ENCODE data around the gene PLEKHM1.
"Not testable (repeated sequence)": the region's sequence is repeated elsewhere in the genome, so short reads cannot be mapped to it uniquely, and the experiment has no call there.

The PLEKHM1 gene

DNA sequence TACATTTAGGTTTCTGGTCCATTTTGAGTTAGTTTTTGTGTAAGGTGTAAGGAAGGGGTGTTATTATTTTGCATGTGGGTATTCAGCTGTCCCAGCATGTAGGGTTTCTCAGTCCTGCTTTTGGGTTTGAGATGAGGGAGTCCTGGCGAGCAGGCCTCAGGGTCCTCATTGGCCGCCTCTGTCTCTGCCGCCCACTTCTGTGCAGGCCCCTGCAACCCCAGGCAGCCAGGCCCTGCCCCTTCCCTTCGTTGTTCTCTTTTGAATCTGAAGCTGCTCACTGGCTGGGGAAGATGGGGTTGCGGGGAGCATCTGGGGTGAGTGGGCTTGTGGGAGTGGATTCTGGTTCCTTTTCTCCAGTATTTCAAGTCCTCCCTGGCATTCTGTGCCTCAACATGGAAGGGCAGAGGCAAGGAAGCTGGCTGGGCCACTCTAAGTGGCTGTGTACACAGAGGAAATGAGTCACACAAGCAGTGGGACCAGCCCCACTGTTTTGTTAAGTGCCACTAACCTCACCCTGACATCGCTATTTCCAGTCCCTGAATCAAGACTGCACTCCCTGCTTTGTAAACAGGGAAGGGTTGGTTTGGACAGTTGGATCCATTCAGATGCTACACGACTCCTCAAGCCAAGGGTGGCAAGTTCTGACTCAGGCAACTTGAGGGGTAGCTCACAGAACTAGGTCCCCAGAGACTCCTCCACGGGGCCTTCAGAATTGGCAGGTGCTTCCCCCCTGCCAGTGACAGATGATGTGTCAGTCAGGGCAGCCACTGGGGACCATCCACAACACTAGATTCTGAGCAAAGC, 28.8 kb downstream of the PLEKHM1 start:
- not testable (repeated sequence) for H3K27ac ChIP-seq

DNA sequence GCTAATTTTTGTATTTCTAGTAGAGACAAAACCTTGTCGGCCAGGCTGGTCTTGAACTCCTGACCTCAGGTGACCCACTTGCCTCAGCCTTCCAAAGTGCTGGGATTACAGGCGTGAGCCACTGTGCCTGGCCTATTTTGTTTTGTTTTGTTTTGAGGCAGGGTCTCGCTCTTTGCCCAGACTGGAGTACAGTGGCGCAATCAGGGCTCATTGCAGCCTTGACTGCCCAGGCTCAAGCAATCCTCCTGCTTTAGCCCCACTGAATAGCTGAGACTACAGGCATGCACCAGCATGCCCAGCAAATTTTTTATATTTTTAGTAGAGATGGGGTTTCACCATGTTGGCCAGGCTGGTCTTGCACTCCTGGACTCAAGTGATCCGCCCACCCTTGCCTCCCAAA, 30.1 kb downstream of the PLEKHM1 start:
- H3K27ac ChIP-seq, result not testable (repeated sequence)

DNA sequence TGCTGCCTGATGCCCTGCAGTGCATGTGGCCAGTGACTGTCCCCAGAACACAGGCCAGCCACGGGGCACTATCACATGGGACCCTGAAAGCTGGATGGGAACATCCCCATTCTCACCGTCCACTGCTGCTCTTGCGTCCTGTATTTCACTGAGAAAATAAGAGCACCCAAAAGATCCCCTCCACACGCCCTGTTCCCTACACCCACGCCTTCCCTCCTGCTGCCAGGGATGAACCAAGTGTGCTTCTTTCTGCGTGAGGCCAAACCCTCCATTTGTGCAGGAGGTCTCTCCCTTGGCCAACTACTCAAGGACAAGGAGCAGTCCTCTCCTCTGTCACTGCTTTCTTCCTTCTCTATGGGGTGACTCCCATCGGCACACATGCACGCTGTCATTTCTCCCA, 36.2 kb downstream of the PLEKHM1 start:
- H3K27ac ChIP-seq, result not testable (repeated sequence)

DNA sequence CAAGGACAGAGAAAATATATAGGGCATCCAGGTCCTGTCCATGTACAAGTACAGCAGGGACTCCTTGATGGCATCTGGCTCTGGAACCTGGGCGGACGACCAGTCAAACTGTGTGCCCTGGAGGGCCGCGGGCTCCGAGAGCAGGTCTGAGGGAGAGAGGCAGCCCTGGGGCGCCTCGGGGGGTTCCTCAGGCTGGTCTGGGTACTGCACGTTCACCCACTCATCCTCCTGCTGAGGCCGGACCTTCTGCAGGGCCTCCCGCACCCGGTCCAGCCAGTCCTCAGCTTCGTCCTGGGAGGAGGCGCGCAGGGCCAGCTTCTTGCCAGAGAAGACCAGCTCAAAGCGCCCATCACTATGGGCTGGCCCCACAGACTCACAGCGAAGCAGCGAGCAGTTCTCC, 36.8 kb downstream of the PLEKHM1 start:
- H3K27ac ChIP-seq, result not testable (repeated sequence)

DNA sequence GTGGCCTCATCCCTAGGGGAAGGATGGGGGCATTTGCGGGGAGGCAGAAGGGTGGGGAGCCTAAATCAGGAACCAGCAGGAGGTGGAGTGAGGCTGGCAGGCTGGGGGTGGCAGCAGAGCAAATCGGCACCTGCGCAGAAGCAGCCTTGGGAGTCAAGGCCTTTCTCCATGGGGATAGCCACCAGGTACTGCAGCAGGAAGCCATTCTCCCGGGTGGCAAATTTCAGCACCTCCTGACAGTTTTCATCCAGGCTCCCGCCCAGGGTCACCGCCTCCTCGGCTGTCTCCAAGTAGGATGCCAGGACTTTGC, 37.3 kb downstream of the PLEKHM1 start:
- H3K27ac ChIP-seq, result not testable (repeated sequence)

DNA sequence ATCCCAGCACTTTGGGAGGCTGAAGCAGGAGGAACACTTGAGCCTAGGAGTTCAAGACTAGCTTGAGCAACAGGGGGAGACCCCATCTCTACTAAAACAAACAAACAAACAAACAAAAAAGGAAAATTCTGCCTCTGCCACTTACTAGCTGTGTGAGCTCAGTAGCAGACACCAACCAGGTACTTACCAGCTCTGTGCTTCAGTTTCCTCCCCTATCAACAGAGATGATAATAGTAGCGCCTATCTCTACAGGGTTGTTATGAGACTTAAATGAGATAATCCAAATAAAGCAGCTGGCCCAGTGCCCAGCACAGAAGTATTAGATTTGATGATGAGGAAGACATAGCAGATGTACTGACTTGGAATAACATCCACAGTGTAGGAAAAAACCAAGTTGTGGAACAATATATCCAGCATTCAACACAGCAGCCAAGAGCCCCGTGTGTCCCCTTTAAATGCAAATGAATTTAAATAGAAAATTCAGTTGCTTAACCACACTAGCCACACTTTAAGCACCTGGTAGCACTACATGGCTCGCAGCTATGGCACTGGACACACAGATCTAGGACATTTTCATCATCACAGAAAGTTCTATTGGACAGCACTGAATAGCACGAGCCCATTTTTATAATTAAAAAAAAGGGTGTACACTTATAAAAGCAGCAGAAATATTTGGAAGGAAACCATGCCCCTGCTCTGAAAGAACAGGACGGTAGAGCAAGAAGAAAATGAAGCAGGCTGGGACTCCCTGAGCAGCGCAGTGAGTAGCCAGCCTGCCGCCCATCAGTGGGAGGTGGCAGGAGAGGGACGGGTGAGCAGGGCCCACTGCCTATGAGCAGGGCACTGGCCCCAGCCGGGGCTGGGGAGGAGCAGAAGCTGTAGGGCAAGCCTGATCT, 37.9 kb downstream of the PLEKHM1 start:
- not testable (repeated sequence) for H3K27ac ChIP-seq

DNA sequence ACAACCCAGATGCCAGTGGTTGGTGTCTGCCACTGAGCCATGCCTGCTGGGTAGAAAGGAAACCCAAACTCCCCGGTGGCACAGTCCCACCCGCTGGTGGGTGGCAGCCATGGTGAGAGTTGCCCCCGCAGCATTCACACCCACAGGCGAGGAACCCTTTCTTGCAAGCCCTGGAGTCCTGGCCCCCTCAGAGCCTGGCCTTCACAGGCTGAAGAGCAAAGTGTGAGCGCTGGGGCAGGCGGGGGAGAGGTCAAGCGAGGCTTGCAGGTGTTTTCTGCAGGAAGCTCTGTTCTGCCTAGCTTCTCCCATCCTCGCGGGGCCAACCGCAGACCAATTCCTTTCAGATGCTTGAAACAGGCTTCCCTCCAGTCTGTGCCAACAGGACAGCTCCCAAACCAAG, 38.9 kb downstream of the PLEKHM1 start:
- H3K27ac ChIP-seq, result not testable (repeated sequence)

DNA sequence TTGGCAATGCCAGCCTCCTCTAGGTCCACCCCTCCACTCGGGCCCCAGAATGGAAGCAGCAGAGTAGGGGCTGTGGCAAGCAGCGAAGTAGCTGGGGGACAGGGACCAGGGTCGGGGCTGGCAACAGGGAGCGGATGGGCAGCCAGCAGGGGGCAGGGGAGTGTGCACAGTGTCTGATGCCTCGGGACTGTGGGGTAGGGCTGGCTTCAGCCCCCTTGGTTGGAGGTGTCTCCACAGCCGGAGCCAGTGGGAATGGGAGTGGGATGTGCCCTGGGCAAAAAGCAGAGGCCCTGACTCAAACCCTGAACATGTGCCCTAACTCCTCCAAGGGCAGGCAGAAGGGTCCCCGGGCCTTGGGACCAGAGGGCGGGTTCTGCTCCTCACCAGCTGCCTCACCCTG, 39.4 kb downstream of the PLEKHM1 start:
- H3K27ac ChIP-seq, result no peak overlapping the region

DNA sequence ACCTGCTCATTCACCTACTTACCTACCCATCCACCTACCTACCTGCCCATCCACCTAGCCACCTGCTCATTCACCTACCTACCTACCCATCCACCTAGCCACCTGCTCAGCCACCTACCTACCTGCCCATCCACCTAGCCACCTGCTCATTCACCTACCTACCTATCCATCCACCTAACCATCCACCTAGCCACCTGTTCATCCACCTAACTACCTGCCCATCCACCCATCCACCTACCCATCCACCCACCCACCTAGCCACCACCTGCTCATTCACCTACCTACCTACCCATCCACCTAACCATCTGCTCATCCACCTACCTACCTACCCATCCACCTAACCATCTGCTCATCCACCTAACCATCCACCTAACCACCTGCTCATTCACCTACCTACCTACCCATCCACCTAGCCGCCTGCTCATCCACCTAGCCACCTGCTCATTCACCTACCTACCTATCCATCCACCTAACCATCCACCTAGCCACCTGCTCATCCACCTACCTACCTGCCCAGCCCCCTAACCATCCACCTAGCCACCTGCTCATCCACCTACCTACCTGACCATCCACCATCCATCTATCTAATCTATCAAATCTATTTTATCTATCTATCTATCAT, 40.7 kb downstream of the PLEKHM1 start:
- not testable (repeated sequence) for H3K27ac ChIP-seq

More for the DNA sequence above, 39.4 kb downstream of the PLEKHM1 start:
- TF ChIP-seq, protein P1, sequence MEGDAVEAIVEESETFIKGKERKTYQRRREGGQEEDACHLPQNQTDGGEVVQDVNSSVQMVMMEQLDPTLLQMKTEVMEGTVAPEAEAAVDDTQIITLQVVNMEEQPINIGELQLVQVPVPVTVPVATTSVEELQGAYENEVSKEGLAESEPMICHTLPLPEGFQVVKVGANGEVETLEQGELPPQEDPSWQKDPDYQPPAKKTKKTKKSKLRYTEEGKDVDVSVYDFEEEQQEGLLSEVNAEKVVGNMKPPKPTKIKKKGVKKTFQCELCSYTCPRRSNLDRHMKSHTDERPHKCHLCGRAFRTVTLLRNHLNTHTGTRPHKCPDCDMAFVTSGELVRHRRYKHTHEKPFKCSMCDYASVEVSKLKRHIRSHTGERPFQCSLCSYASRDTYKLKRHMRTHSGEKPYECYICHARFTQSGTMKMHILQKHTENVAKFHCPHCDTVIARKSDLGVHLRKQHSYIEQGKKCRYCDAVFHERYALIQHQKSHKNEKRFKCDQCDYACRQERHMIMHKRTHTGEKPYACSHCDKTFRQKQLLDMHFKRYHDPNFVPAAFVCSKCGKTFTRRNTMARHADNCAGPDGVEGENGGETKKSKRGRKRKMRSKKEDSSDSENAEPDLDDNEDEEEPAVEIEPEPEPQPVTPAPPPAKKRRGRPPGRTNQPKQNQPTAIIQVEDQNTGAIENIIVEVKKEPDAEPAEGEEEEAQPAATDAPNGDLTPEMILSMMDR (IDR thresholded peaks at IDR 0.05), result no peak
- TF ChIP-seq ZFX (IDR thresholded peaks at IDR 0.05; ENCODE audit: borderline replicate concordance), result no peak

DNA sequence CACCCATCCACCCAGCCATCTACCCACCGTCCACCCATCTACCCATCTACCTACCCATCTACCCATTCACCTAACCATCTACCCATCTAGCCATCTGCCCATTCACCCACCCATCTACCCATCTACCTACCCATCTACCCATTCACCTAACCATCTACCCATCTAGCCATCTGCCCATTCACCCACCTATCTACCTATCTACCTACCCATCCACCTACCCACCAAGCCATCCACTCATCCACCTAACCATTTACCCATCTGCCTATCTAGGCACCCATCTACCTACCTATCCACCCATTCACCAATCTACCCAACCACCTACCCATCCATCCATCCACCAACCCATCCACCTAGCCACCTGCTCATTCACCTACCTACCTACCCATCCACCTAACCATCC, 41.3 kb downstream of the PLEKHM1 start:
- not testable (repeated sequence) for H3K27ac ChIP-seq

DNA sequence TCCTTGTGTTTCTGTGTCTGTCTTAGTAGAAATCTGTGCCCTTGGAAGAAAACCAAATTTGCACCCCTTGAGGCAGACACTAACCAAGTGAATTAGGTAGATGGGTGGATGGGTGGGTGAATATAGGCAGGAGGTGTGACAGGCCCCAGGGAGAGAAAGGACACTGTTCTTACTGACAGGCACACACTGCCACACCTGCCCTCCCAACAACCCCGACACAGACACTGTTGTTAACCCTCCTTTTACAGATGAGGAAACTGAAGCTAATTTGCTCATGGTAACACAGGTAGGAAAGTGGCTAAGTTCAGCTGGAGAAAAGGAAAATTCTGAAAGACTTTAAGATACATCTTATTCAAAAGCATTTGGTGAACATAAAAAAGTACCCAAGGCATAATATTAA, 42.0 kb downstream of the PLEKHM1 start:
- not testable (repeated sequence) for H3K27ac ChIP-seq

DNA sequence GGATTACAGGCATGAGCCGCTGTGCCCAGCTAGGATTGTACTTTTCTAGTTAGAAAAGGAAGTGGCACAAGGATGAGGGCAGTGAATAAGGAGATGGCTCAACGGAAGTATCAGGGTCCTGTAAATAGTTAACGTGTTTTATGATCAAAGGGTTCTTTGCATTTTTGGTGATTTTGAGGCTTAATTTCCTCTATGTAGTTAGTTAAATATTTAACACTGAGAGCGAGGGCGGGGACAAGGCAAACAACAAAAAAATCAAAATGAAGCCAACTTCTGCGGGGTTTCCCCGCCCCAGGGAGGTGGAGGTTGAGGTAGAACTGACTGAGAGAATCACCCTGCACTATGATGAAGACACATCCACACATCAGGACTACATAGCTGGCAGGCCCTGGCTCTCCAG, 42.5 kb downstream of the PLEKHM1 start:
- H3K27ac ChIP-seq, result not testable (repeated sequence)

DNA sequence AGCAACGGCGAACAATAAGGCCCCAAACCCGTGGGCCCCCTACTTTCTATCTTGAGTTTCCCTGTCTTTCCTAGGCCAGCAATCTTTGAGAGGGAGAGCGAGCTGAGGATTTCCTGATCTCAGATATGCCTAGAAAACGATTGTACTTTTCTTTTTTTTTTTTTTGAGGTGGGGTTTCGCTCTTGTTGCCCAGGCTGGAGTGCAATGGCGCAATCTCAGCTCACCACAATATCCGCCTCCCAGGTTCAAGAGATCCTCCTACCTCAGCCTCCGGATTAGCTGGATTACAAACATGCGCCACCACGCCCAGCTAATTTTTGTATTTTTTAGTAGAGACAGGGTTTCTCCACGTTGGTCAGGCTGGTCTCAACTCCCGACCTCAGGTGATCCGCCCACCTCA, 42.9 kb downstream of the PLEKHM1 start:
- not testable (repeated sequence) for H3K27ac ChIP-seq

DNA sequence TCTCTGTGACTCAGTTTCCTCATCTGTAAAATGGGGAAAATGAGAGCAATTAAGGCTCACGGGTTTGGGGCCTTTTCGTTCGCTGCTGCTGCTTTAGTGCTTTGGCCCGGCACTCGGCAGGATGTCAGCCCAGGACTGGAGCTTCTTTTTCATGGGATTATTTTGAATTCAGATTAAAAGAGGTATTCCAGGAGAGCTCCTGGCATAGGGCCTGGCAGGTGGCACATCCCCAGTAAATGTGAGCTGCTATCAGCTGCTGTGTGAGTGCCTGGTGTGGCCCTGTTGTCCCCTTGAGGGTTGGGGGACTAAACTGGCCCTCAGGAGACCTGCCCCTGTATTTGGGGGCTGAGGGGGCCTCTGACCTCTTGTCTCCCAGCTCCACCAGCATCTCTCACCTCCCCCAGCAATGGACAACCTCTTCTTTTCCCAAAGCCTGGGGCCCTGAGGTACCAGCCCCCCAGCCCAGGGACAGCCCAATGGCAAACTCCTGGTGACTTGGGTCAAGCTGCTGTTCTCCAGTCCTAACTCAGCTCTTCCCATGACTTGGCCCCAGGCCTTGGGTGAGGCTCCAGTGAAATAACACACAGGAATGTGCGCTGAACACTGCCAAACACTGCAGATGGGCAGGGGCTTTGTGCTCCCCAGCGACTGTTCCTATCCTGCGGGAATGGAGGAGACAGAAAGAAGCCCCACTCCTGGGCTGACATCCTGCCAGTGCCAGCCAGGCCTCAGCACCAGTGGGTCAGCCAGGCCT, 43.5 kb downstream of the PLEKHM1 start:
- H3K27ac ChIP-seq, result not testable (repeated sequence)

DNA sequence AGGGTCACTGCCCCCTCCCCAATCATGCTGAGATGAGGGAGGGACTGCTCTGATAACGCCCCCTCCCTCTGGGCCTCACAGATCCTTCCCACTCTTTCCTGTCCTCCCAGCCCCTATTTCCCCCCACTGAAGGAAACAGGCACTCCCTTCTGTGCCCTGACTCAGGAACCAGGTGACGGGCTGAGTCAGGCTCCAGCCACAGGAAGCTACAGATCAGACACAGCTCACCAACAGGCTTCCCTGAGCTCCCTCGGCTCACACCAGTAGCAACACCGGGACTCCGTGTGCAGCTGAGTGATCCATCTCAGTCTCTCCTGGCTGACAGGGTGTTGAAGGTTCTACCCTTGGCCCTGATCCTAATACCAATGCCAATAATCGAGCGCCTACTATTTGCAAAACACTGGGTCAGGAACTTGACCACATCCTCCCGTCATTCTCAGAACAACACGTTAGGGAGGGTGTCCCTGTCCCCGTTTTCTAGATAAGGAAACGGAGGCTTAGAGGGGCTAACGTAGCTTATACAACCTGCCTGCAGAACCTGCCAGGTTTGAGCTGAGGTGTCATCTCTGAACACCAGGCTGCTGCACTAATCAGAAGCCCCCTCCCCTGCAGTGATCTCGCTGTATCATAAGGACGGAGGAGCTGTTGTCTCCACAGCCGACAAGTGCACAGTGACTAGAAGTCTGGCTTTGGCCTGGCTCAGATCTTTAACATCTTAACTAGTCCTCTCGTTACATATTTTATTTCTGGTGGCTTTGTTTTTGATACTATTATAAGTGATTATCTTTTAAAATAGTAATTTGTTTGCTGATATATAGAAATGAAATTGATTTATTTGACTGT, 44.4 kb downstream of the PLEKHM1 start:
- H3K27ac ChIP-seq, result not testable (repeated sequence)

DNA sequence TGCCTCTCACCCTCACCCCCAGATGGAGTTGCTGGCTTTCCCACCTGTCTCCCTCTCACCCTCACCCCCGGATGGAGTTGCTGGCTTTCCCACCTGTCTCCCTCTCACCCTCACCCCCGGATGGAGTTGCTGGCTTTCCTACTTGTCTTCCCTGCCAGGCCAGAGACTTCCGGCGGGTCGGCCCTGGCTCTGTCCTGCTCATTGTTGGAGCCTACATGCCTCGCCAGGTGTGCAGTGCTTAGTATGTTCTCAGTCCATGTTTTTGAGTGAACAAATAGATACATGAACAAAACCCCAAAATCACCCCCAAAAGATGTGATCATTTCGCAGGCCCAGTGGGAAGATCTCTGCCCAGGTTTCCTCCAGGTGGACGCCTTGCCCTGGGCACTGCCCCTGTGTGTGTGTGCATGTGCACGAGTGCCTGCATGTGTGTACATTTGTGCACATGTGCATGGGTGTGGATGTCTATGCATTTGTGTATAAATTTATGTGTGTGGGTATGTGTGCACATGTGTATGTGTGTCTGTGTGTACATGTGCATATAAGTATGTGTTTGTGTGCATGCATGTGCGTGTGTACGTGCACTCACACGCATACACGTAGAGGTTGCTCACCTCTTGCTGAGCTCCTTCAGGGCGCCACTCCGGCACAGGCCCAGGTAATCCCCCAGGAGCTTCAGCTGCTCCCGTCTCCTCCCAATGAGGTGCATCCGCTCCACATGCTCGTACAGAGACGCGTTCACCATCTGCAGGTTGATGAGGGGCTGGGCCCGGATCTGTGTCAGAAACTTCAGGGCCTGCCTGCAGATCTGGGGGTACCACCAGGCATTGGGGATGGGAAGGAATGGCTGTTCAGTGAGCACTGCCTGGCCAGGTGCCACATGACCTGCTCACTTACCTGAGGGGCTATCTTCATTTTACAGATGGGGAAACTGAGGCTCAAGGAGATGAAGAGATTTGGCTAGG, 45.4 kb downstream of the PLEKHM1 start:
- not testable (repeated sequence) for H3K27ac ChIP-seq

DNA sequence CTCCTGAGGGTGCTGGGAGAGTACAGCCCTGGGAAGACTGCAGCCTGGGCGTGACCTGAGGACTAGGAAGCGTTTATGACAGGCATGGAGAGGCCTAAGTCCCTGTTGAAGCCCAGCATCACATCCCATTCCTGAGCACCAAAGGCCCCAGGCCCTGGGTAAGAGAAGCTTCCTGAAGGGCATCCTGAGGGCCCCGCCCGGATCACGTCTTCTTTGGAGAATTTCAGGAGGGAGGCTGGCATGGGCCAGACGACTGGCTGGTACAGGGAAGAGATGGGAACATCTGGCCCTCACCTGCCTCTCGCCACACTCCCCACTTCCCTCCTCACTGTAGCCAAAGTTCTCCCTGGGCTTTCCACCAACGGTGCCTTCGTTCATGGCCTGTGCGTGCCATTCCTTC, 46.2 kb downstream of the PLEKHM1 start:
- H3K27ac ChIP-seq, result not testable (repeated sequence)
